ENCODE results near the gene PRRT3. TPM values are rescaled to one million over a fixed set of nuclear protein-coding genes. Genes with fewer than 3 reads are reported as not detected.

Gene PRRT3
- total and polyA plus RNA-seq, 2 of the 13 experiments (the other 11 are each of a cell fraction or from before 2014, with no cell fraction given), result 0.22 to 0.44 TPM

GRCh38 chr3:9932843-9933560 is 19.2 kb downstream of the PRRT3 start (continued):
- no peak for TF ChIP-seq SMARCC2 (IDR thresholded peaks at IDR 0.05)
- TF ChIP-seq ZNF530 (CRISPR knock-in tag; IDR thresholded peaks at IDR 0.05; ENCODE audit: low read depth), result no peak
- TF ChIP-seq ZNF891 (CRISPR knock-in tag; IDR thresholded peaks at IDR 0.05), result no peak
- 0 out of 2 replicates have a peak, but pooled peaks have one; percentile 34 for TF ChIP-seq KLF9 (CRISPR knock-in tag; IDR thresholded peaks at IDR 0.05; ENCODE audit: low read depth)
- no peak for TF ChIP-seq PAWR (CRISPR knock-in tag; IDR thresholded peaks at IDR 0.05; ENCODE audit: borderline replicate concordance)
- no peak for TF ChIP-seq CENPX (CRISPR knock-in tag; IDR thresholded peaks at IDR 0.05)
- TF ChIP-seq HMGXB3 (CRISPR knock-in tag; IDR thresholded peaks at IDR 0.05; ENCODE audit: borderline replicate concordance), result no peak
- peak; percentile 73 for TF ChIP-seq ZBTB7B (CRISPR knock-in tag; IDR thresholded peaks at IDR 0.05)
- TF ChIP-seq ZKSCAN1 (IDR thresholded peaks at IDR 0.05; ENCODE audit: low read length), result no peak
- TF ChIP-seq SMAD3 (CRISPR knock-in tag; IDR thresholded peaks at IDR 0.05), result no peak
- TF ChIP-seq ZBTB1 (CRISPR knock-in tag; IDR thresholded peaks at IDR 0.05; ENCODE audit: borderline replicate concordance), result no peak
- TF ChIP-seq U2AF1 (optimal IDR thresholded peaks at IDR 0.05; ENCODE audit: low read depth, low read length), result no peak
- no peak for TF ChIP-seq ARID2 (CRISPR knock-in tag; IDR thresholded peaks at IDR 0.05; ENCODE audit: borderline replicate concordance)
- no peak for TF ChIP-seq ZNF383 (CRISPR knock-in tag; IDR thresholded peaks at IDR 0.05; ENCODE audit: borderline replicate concordance)
- TF ChIP-seq KDM6A (CRISPR knock-in tag; IDR thresholded peaks at IDR 0.05; ENCODE audit: low read depth), result no peak
- no peak; the same call in 1 of the 2 replicates for TF ChIP-seq THAP8 (CRISPR knock-in tag; IDR thresholded peaks at IDR 0.05; ENCODE audit: borderline replicate concordance)
- TF ChIP-seq SNAPC5 (CRISPR knock-in tag; IDR thresholded peaks at IDR 0.05; ENCODE audit: borderline replicate concordance), result no peak
- no peak for TF ChIP-seq NFIB (CRISPR knock-in tag; IDR thresholded peaks at IDR 0.05; ENCODE audit: borderline replicate concordance)
- TF ChIP-seq ZBTB8A (CRISPR knock-in tag; IDR thresholded peaks at IDR 0.05; ENCODE audit: borderline replicate concordance, low read depth), result 0 out of 2 replicates have a peak, but pooled peaks have one; percentile 54
- TF ChIP-seq BORCS8-MEF2B (CRISPR knock-in tag; IDR thresholded peaks at IDR 0.05), result 0 out of 2 replicates have a peak, but pooled peaks have one; percentile 35
- TF ChIP-seq BCLAF1 (IDR thresholded peaks at IDR 0.05), result no peak
- TF ChIP-seq MIER2 (CRISPR knock-in tag; IDR thresholded peaks at IDR 0.05), result no peak
- no peak for TF ChIP-seq NONO (IDR thresholded peaks at IDR 0.05)
- peak; percentile 87 for TF ChIP-seq NONO (CRISPR knock-in tag; conservative IDR thresholded peaks at IDR 0.05)

Data from HepG2 (cell line).